A673 (cell line): Measurements from ENCODE around the gene DUSP8. TPM values are rescaled to one million over a fixed set of nuclear protein-coding genes. Genes with fewer than 3 reads are reported as not detected.

Experiments used
- BruUV-seq: library from RNA; stranded (reverse); fragments of 400-500 nt; replicated peaks from 2 replicates; lab custom pipeline; 2021; lab: Mats Ljungman, UMichigan
- CTCF ChIA-PET: fragments of 300-600 bp; sonication (Branson Sonifier 250); formaldehyde crosslinking; loops from one replicate; lab custom pipeline; 2022; ENCODE audit warnings: antibody characterized with exemption; lab: Charles Lee
- POLR2A ChIA-PET: fragments of 300-600 bp; sonication (Branson Sonifier 250); formaldehyde crosslinking; loops from one replicate; lab custom pipeline; 2022; ENCODE audit warnings: antibody characterized with exemption; ENCODE audit not compliant: low non-redundant PET; lab: Charles Lee
- DNase-seq: peaks from one replicate; pipeline ENCODE4 v3.0.0-alpha.2; 2015; ENCODE audit warnings: low spot score
- H3K27ac ChIP-seq: fragments of 200-600 bp; sonication (generic); 2 replicates; pipeline ENCODE4 v1.5.1; 2016; ENCODE audit warnings: mixed run types, low read depth, mild to moderate bottlenecking, mixed read lengths, antibody characterized with exemption, low read length; ENCODE audit not compliant: poor library complexity, severe bottlenecking
- H3K27me3 ChIP-seq: fragments of 200-600 bp; sonication (generic); replicated peaks from 2 replicates; pipeline ENCODE4 v1.6.1; 2017; ENCODE audit warnings: mixed run types, low read depth, mild to moderate bottlenecking, mixed read lengths, antibody characterized with exemption, low read length; ENCODE audit not compliant: insufficient read depth, poor library complexity
- H3K36me3 ChIP-seq: fragments of 200-600 bp; sonication (generic); 2 replicates; pipeline ENCODE4 v1.6.1; 2016; ENCODE audit warnings: mixed run types, mild to moderate bottlenecking, mixed read lengths, antibody characterized with exemption, low read length; ENCODE audit not compliant: insufficient read depth, poor library complexity, severe bottlenecking
- H3K4me1 ChIP-seq: fragments of 200-600 bp; sonication (generic); 2 replicates; pipeline ENCODE4 v1.6.1; 2017; ENCODE audit warnings: mixed run types, mild to moderate bottlenecking, mixed read lengths, antibody characterized with exemption, low read length; ENCODE audit not compliant: insufficient read depth, poor library complexity, severe bottlenecking
- H3K4me3 ChIP-seq: fragments of 200-600 bp; sonication (generic); 2 replicates; pipeline ENCODE4 v1.5.1; 2016; ENCODE audit warnings: low read depth, mixed run types, mild to moderate bottlenecking, mixed read lengths, low read length; ENCODE audit not compliant: poor library complexity, severe bottlenecking
- H3K9me3 ChIP-seq: fragments of 200-600 bp; sonication (generic); 2 replicates; pipeline ENCODE4 v1.6.1; 2016; ENCODE audit warnings: mixed run types, low read depth, mild to moderate bottlenecking, mixed read lengths, antibody characterized with exemption, low read length; ENCODE audit not compliant: poor library complexity, severe bottlenecking
- CTCF ChIP-seq: fragments of 300-800, 200-600 bp; sonication (generic); conservative IDR thresholded peaks from 2 replicates; pipeline ENCODE4 v1.5.1; 2017; ENCODE audit warnings: low read depth, mild to moderate bottlenecking, antibody characterized with exemption, low read length, moderate library complexity, mixed read lengths
- EZH2 ChIP-seq: fragments of 200-600 bp; sonication (generic); IDR thresholded peaks from 2 replicates; pipeline ENCODE4 v1.6.1; 2017; ENCODE audit warnings: borderline replicate concordance, low read depth, mild to moderate bottlenecking, mixed read lengths, antibody characterized with exemption, low read length; ENCODE audit not compliant: poor library complexity, severe bottlenecking
- intact Hi-C: fragments of 100-400 bp; cut with micrococcal nuclease; formaldehyde crosslinking; loops from one replicate; pipeline ENCODE4 v1.10.0; 2022; ENCODE audit not compliant: unreplicated experiment
- total RNA-seq: library from RNA; stranded (reverse); gene quantifications from 2 replicates; pipeline ENCODE4 v1.2.3, GENCODE V29; 2021

The DUSP8 gene
- total RNA-seq, 1 experiment from 2014 or later: 1.9 TPM

DNA sequence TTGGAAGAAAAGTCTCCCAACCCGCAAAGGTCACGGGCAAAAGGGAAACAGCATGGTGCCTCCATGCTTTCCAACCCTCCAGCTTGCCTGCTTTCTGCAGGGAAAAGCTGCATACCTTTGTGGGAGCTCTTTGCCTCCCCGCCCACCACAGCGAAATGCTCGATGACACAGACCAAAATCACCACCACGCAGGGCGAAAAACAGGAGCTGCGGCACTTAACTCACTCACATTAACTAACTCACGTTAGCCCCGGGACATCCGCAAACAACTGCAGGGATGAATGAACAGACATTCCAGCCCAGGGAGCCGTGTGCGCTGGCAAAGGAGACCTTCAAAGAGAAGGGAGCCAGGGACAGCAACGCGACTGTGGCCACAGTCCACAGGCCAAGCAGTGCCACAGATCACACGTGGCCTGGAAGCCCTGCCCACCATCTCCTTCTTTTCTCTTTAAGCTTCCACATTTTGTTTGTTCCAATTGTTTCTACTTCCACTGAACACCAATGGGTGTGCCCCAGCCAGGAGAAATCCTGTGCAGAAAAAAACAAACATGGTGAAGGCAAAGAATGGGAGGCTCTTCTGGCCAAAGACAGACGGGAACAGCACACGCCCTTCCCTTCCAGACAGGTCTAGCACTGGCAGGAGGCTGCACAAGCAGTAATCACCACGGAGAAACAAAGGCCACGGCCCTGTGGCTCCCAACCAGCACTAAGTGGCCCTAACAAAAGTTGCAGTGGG, 39.3 kb downstream of the DUSP8 start:
- no peak for TF ChIP-seq CTCF
- TF ChIP-seq EZH2: no peak
- no TSS peak for BruUV-seq
- Histone ChIP-seq H3K9me3 (no peaks in the 10 kb centered on the region), H3K36me3 (no peaks in the 10 kb centered on the region), H3K4me1 (peaks cover 6% of the 10 kb centered on the region), H3K27ac (no peak overlapping the region), H3K4me3 (no peak overlapping the region), H3K27me3 (no peaks in the 10 kb centered on the region)
- intact Hi-C loops: no loop called here
- ChIA-PET CTCF (interaction anchor here (0.6 kb wide), 1 partner anchor 473 kb away, joined by 5 read pairs; no protein-coding TSS in a partner anchor), POLR2A (no interaction called here)
- DNase-seq: no peak

DNA sequence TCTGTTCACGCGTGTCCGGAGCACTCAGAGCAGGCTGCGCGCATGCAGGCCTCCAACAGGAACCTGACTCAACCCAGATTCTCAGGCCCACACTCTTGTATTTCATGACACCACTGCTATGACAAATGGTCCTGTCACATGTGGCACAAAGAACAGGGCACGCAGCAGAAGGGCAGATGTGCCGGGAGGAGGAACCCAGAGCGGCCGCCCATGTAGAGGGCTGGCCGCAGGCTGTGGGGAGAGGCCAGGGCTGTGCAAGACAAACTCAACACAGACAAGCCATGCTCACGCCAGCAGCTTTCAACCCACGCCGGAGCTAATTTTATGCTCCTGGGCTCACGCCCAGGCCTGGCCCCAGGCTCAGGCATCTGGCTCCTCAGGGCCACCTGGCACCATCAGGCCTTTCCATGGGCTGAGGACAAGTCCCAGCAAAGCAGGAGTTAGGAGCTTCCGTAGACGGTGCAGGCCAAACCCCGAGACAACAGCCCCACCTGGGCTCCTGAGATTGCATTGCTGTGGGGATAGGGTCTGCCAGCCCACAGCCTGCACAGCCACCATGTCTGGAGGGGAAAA, 40.0 kb downstream of the DUSP8 start:
- intact Hi-C loops: no loop called here
- no TSS peak for BruUV-seq
- Histone ChIP-seq H3K27ac (no peak overlapping the region), H3K36me3 (no peaks in the 10 kb centered on the region), H3K27me3 (no peaks in the 10 kb centered on the region), H3K4me1 (peaks cover 6% of the 10 kb centered on the region), H3K9me3 (no peaks in the 10 kb centered on the region), H3K4me3 (no peak overlapping the region)
- ChIA-PET POLR2A (no interaction called here), CTCF (no interaction called here)
- TF ChIP-seq CTCF: no peak
- no peak for TF ChIP-seq EZH2
- DNase-seq: no peak

DNA sequence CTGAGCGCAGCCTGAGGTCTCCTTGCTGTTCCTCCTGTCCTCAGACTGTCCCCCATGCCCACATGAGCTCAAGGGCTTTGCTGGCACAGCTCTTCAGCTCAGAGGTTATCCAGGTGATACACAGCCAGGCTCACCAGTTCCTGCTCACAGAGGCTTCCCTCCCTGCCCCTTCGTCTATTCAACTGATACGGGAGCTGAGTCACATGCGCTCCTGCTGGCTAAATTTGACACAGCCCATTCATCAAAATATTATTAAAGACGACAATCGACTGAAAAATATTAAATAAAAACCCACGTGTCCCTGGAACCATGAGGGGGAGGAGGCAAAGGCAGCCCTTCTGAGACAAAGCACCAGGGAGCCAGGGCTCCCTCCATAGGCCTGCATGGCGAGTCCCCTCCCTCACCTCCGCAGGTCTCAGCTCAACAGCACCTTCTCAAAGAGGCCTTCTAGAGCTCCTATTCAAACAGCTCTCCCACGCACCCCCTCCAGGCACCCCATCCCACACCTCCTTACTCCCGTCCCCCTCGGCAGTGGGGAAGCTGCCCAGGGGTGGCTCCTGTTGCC, 40.5 kb downstream of the DUSP8 start:
- no peak for DNase-seq
- Histone ChIP-seq H3K36me3 (no peaks in the 10 kb centered on the region), H3K9me3 (no peaks in the 10 kb centered on the region), H3K27me3 (no peaks in the 10 kb centered on the region), H3K4me1 (peaks cover 6% of the 10 kb centered on the region), H3K27ac (no peak overlapping the region), H3K4me3 (no peak overlapping the region)
- BruUV-seq: no TSS peak
- POLR2A ChIA-PET: no interaction called here
- CTCF ChIA-PET: no interaction called here
- intact Hi-C loops: no loop called here
- TF ChIP-seq CTCF: no peak
- no peak for TF ChIP-seq EZH2
